ENCODE results near the gene SPATA33.
"Not testable (repeated sequence)": the region's sequence is repeated elsewhere in the genome, so short reads cannot be mapped to it uniquely, and the experiment has no call there.

SPATA33 gene

DNA sequence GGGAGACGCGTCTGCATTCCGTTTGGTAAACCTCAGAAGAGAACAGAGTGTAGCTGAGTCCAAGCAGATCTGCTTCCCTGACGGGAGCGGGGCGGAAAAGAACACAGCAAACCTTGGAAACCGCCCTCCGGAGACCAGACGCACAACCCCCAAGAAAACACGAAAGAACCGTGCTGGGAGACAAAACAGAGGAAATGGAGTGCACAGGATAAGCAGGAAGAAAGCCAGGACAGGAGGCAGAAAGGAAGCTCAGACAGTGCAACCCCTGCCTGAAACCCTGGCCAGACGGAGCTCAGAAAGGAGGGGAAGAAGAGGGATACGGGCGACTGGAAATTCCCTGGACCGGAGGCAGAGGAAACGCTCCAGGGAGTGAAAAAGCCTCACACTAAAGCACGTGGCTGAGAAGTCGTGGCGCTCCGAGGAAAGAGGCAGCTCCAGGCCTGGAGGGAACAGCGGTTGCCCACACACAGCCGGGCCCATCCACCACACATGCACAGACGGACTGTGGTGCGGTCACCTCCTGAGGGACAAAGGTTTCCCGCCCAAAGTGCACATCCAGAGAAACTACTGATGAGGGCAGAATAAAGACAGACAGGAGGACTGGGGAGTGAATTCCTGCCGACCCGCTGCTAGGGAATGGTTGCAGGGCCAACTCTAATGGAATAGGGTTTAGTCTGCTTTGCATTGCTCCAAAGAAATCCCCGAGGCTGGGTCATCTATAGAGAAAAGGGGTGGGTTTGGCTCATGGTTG is 34.0 kb upstream of the SPATA33 start:
- H3K4me1 Mint-ChIP-seq: peaks cover 30% of the 10 kb centered on the region
- TF ChIP-seq, protein P1, sequence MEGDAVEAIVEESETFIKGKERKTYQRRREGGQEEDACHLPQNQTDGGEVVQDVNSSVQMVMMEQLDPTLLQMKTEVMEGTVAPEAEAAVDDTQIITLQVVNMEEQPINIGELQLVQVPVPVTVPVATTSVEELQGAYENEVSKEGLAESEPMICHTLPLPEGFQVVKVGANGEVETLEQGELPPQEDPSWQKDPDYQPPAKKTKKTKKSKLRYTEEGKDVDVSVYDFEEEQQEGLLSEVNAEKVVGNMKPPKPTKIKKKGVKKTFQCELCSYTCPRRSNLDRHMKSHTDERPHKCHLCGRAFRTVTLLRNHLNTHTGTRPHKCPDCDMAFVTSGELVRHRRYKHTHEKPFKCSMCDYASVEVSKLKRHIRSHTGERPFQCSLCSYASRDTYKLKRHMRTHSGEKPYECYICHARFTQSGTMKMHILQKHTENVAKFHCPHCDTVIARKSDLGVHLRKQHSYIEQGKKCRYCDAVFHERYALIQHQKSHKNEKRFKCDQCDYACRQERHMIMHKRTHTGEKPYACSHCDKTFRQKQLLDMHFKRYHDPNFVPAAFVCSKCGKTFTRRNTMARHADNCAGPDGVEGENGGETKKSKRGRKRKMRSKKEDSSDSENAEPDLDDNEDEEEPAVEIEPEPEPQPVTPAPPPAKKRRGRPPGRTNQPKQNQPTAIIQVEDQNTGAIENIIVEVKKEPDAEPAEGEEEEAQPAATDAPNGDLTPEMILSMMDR (IDR thresholded peaks at IDR 0.05; ENCODE audit: unreplicated experiment in 3 of 3): no peak
- H3K27me3 Mint-ChIP-seq (ENCODE audit: low read depth): peaks cover 37% of the 10 kb centered on the region
- no peaks in the 10 kb centered on the region for H3K9me3 Mint-ChIP-seq
- peak overlapping the region; percentile 21 to 33 (median 30) for H3K27ac Mint-ChIP-seq
- no peaks in the 10 kb centered on the region for H3K36me3 Mint-ChIP-seq (ENCODE audit: low read depth)
- peak overlapping the region in 1 of 3 experiments; percentile 6 for H3K4me3 Mint-ChIP-seq

DNA sequence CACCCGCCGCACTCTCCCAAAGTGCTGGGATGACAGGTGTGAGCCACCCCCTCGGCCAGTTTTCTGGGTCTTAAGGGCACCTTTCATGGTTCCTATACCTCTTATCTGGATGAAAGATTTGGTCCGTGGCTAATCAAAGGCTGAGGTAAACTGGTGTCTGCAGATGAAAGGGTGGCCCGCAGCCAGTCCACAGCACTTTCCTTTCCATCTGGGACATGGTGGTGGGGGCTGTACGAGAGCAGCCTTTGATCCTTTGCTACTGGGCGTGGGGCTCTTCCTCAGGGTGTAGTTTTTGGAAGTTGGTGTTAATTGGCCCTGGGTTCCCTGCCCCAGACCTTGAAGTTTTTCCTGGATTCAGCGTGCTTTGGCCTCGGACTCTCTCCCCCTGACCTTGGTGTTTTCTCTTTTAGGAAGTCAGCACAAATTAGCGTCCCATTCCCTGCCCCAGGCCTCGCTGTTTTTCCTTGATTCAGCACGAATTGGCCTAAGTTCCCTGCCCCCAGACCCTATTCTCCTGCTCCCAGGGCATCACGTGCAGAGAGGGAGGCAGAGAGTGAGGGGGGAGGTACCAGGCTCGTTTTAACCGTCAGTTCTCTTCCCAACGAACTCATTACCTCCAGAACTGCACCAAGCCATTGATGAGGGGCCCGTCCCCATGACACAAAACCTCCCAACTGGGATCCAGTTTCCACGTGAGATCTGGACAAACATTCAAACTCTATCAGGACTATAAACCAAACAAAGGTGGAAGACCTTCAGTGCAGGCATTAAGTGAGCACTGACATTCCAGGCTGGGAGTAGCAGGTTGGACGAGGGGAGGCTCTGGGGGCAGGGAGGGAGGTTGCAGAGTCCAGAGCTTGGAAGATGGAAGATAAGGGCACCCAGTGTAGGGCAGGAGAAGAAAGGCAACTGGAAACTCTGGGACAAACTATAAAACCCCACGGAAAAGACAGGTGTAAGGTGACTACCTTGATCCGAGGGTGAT is 32.6 kb upstream of the SPATA33 start:
- peak overlapping the region in 1 of 3 experiments; percentile 51 for H3K4me3 Mint-ChIP-seq
- H3K36me3 Mint-ChIP-seq (ENCODE audit: low read depth): no peaks in the 10 kb centered on the region
- peaks cover 27% of the 10 kb centered on the region for H3K4me1 Mint-ChIP-seq
- peaks cover 42% of the 10 kb centered on the region for H3K27me3 Mint-ChIP-seq (ENCODE audit: low read depth)
- H3K9me3 Mint-ChIP-seq: no peaks in the 10 kb centered on the region
- peak overlapping the region in 1 of 3 experiments; percentile 65 for H3K27ac Mint-ChIP-seq
- TF ChIP-seq, protein P1 (IDR thresholded peaks at IDR 0.05; ENCODE audit: unreplicated experiment in 3 of 3): no peak

DNA sequence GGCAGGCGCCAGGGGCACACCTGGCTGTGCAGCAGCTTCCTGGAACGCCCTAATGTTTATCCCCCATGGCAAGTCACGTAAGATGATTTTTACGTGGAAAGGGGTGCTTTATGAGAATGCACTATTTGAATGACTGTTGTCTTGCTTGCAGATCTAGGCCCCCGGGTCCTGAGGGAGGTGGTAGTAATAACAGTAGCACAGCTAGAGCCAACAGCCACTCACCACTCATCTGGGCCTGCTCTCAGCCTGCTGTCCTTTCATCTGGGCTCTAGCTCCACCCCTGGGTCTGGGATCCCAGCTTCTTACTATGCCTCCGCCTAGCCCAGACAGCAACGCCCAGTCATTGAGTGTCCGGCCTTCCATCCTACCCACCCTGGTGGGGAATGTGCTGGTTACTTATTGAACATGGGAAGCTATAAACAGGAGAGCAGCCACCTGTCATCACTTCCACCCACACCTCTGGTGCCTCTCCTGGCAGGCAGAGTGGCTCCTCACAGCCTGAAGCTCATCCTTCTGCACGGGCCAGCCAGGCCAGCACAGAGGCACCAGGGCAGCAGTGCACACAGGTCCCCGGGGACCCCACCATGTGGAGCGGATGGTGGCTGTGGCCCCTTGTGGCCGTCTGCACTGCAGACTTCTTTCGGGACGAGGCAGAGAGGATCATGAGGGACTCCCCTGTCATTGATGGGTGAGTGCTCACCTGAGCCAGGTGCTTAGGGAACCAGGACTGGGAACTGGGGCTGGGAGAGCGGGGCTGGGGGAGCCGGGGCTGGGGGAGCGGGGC is 27.6 kb upstream of the SPATA33 start:
- Mint-ChIP-seq H3K9me3 (no peaks in the 10 kb centered on the region), H3K27me3 (ENCODE audit: low read depth) (peaks cover 25% of the 10 kb centered on the region), H3K4me3 (no peak overlapping the region), H3K4me1 (peaks cover 3% of the 10 kb centered on the region), H3K36me3 (ENCODE audit: low read depth) (no peaks in the 10 kb centered on the region), H3K27ac (no peak overlapping the region)
- TF ChIP-seq, protein P1 (IDR thresholded peaks at IDR 0.05; ENCODE audit: unreplicated experiment in 3 of 3): no peak

DNA sequence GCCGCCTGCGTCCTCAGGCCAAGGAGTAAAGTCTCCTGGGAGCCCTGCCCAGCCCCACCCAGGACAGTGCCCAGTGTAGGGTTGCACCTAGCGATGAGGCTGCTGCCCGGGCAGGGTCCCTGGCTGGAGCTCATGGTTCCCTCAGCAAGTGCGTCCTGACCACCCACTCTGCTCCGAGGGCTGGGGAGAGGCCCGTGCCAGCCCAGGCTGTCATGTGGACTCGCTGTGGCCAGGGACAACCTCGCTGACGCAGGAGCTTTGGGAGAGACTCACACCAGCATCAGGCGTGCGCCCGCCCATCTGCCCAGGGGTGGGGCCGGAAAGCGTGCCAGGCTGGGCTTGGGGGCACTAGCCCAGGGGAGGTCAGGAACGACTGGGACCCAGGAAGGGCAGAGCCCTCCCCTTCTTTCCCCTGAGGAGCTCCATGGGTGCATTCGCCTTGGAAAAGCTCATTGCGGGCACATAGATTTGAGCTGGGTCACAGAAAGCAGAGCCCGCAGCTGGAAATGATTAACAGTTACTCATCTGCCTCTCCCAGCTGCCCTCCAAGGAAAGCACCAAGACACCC is 24.5 kb upstream of the SPATA33 start:
- Mint-ChIP-seq H3K36me3 (ENCODE audit: low read depth) (no peaks in the 10 kb centered on the region), H3K27ac (no peak overlapping the region), H3K9me3 (no peaks in the 10 kb centered on the region), H3K27me3 (ENCODE audit: low read depth) (peaks cover 32% of the 10 kb centered on the region), H3K4me3 (no peak overlapping the region), H3K4me1 (no peaks in the 10 kb centered on the region)
- TF ChIP-seq, protein P1 (IDR thresholded peaks at IDR 0.05; ENCODE audit: unreplicated experiment in 3 of 3): no peak

DNA sequence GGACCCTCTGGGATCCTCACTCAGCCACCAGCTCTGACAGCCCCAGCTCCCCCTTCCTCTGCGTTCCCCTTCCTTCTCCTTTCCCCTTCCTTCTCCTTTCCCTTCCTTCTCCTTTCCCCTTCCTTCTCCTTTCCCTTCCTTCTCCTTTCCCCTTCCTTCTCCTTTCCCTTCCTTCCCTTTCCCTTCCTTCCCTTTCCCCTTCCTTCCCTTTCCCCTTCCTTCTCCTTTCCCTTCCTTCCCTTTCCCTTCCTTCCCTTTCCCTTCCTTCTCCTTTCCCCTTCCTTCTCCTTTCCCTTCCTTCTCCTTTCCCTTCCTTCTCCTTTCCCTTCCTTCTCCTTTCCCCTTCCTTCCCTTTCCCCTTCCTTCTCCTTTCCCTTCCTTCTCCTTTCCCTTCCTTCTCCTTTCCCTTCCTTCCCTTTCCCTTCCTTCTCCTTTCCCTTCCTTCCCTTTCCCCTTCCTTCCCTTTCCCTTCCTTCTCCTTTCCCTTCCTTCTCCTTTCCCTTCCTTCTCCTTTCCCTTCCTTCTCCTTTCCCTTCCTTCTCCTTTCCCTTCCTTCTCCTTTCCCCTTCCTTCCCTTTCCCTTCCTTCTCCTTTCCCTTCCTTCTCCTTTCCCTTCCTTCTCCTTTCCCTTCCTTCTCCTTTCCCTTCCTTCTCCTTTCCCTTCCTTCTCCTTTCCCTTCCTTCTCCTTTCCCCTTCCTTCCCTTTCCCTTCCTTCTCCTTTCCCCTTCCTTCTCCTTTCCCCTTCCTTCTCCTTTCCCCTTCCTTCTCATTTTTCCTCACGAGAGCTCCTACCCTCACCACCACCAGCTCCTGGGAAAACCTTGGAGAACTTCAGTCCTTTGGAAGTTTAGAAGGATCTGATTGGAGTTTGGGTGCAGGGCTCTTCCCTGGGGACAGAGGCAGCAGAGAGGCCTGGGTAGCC is 22.9 kb upstream of the SPATA33 start:
- H3K4me1 Mint-ChIP-seq; H3K36me3 Mint-ChIP-seq (ENCODE audit: low read depth); H3K27ac Mint-ChIP-seq; H3K9me3 Mint-ChIP-seq; H3K4me3 Mint-ChIP-seq: not testable (repeated sequence)
- peaks cover 27% of the 10 kb centered on the region for H3K27me3 Mint-ChIP-seq (ENCODE audit: low read depth)

Measured in nephron (organoid).